ENCODE data around the gene SERPINE2. TPM values are rescaled to one million over a fixed set of nuclear protein-coding genes. Genes with fewer than 3 reads are reported as not detected.

SERPINE2 gene
- polyA plus RNA-seq, 3 donors, result not detected

GRCh38 chr2:224038830-224039079, 331 bp downstream of the SERPINE2 start:
- no peak overlapping the region for H3K9ac ChIP-seq (ENCODE audit: insufficient read depth, low read length, poor library complexity, severe bottlenecking)
- H3K27me3 ChIP-seq (ENCODE audit: control insufficient read depth in 2 of 2, insufficient read depth in 2 of 2, low read length in 2 of 2), result peaks cover 49 to 60% of the 10 kb centered on the region in 2 donors
- H3K27ac ChIP-seq (ENCODE audit: low read depth in 1 of 2, low read length in 2 of 2), result no peak overlapping the region
- H3K79me2 ChIP-seq (ENCODE audit: insufficient read depth, low read length), result no peaks in the 10 kb centered on the region
- H3K9me3 ChIP-seq (replicated peaks in 1 of 2; ENCODE audit: control insufficient read depth in 1 of 2, insufficient read depth in 1 of 2, low read length in 2 of 2), result peaks cover 0 to 9% of the 10 kb centered on the region in 2 donors
- H3K27me3 Mint-ChIP-seq (ENCODE audit: low read depth in 3 of 3), result peaks cover 60 to 71% (median 63%) of the 10 kb centered on the region in 3 donors
- peak overlapping the region; percentile 89 for H3K4me2 ChIP-seq (replicated peaks; ENCODE audit: extremely low read depth, low read length, poor library complexity, severe bottlenecking)
- H3K9me3 Mint-ChIP-seq, result peaks cover 0 to 10% (median 4%) of the 10 kb centered on the region in 7 donors
- intact Hi-C loops (cut with micrococcal nuclease), result no loop called here
- peak overlapping the region; percentile 63 for H2AFZ ChIP-seq (ENCODE audit: insufficient read depth, low read depth, low read length, poor library complexity, severe bottlenecking)
- H3K27ac Mint-ChIP-seq, result no peak overlapping the region
- H4K20me1 ChIP-seq (ENCODE audit: insufficient read depth, low read length), result no peaks in the 10 kb centered on the region
- H3K36me3 ChIP-seq (replicated peaks in 1 of 2; ENCODE audit: control insufficient read depth in 1 of 2, insufficient read depth in 2 of 2, low read length in 2 of 2), result no peaks in the 10 kb centered on the region
- peaks cover 12 to 19% of the 10 kb centered on the region in 2 donors for H3K4me1 ChIP-seq (ENCODE audit: control insufficient read depth in 1 of 2, insufficient read depth in 2 of 2, low read length in 2 of 2)
- peaks cover 0 to 7% of the 10 kb centered on the region in 2 donors for H3K36me3 Mint-ChIP-seq
- peak overlapping the region in 2 of 3 experiments; percentile 9 to 71 for H3K4me3 ChIP-seq (replicated peaks in 1 of 3; ENCODE audit: low read depth in 2 of 3, low read length in 3 of 3)
- H3K4me3 Mint-ChIP-seq, result no peak overlapping the region
- 0% methylated on average over 35 of the region's 35 CpGs for WGBS (ENCODE audit: insufficient coverage)
- H3K4me1 Mint-ChIP-seq, result peaks cover 26% of the 10 kb centered on the region
- TF ChIP-seq, protein P1, sequence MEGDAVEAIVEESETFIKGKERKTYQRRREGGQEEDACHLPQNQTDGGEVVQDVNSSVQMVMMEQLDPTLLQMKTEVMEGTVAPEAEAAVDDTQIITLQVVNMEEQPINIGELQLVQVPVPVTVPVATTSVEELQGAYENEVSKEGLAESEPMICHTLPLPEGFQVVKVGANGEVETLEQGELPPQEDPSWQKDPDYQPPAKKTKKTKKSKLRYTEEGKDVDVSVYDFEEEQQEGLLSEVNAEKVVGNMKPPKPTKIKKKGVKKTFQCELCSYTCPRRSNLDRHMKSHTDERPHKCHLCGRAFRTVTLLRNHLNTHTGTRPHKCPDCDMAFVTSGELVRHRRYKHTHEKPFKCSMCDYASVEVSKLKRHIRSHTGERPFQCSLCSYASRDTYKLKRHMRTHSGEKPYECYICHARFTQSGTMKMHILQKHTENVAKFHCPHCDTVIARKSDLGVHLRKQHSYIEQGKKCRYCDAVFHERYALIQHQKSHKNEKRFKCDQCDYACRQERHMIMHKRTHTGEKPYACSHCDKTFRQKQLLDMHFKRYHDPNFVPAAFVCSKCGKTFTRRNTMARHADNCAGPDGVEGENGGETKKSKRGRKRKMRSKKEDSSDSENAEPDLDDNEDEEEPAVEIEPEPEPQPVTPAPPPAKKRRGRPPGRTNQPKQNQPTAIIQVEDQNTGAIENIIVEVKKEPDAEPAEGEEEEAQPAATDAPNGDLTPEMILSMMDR (IDR thresholded peaks at IDR 0.05), result no peak
- DNase-seq, result no peak

- peaks cover 48 to 55% of the 10 kb centered on the region in 2 donors for H3K27me3 ChIP-seq (ENCODE audit: control insufficient read depth in 2 of 2, insufficient read depth in 2 of 2, low read length in 2 of 2)
- no peaks in the 10 kb centered on the region for H4K20me1 ChIP-seq (ENCODE audit: insufficient read depth, low read length)
- H3K9me3 Mint-ChIP-seq, result peaks cover 0 to 10% (median 4%) of the 10 kb centered on the region in 7 donors
- H3K27me3 Mint-ChIP-seq (ENCODE audit: low read depth in 3 of 3), result peaks cover 57 to 65% (median 62%) of the 10 kb centered on the region in 3 donors
- H3K4me1 ChIP-seq (ENCODE audit: control insufficient read depth in 1 of 2, insufficient read depth in 2 of 2, low read length in 2 of 2), result peaks cover 12 to 19% of the 10 kb centered on the region in 2 donors
- no peaks in the 10 kb centered on the region for H3K79me2 ChIP-seq (ENCODE audit: insufficient read depth, low read length)
- H3K36me3 Mint-ChIP-seq, result peaks cover 0 to 7% of the 10 kb centered on the region in 2 donors
- peak overlapping the region; percentile 63 for H2AFZ ChIP-seq (ENCODE audit: insufficient read depth, low read depth, low read length, poor library complexity, severe bottlenecking)
- TF ChIP-seq, protein P1 (IDR thresholded peaks at IDR 0.05), result no peak
- no peak overlapping the region for H3K9ac ChIP-seq (ENCODE audit: insufficient read depth, low read length, poor library complexity, severe bottlenecking)
- 2% methylated on average over 32 of the region's 36 CpGs for WGBS (ENCODE audit: insufficient coverage)
- H3K27ac Mint-ChIP-seq, result no peak overlapping the region
- H3K36me3 ChIP-seq (replicated peaks in 1 of 2; ENCODE audit: control insufficient read depth in 1 of 2, insufficient read depth in 2 of 2, low read length in 2 of 2), result no peaks in the 10 kb centered on the region
- H3K4me1 Mint-ChIP-seq, result peaks cover 30% of the 10 kb centered on the region
- peak overlapping the region; percentile 83 to 97 for H3K4me3 Mint-ChIP-seq
- intact Hi-C loops (cut with micrococcal nuclease), result no loop called here
- peak overlapping the region; percentile 3 to 71 (median 21) for H3K4me3 ChIP-seq (replicated peaks in 1 of 3; ENCODE audit: low read depth in 2 of 3, low read length in 3 of 3)
- no peak for DNase-seq
- peaks cover 0 to 9% of the 10 kb centered on the region in 2 donors for H3K9me3 ChIP-seq (replicated peaks in 1 of 2; ENCODE audit: control insufficient read depth in 1 of 2, insufficient read depth in 1 of 2, low read length in 2 of 2)
- H3K4me2 ChIP-seq (replicated peaks; ENCODE audit: extremely low read depth, low read length, poor library complexity, severe bottlenecking), result peak overlapping the region; percentile 89
- no peak overlapping the region for H3K27ac ChIP-seq (ENCODE audit: low read depth in 1 of 2, low read length in 2 of 2)
Observed at GRCh38 chr2:224038049-224038829, 847 bp downstream of the SERPINE2 start.

Data from CD14-positive monocyte (primary cell).